Activated naive CD4-positive, alpha-beta T cell treated with anti-CD3 and anti-CD28 coated beads, Interleukin-2, amount 50 U/mL, for 72 hours (primary cell): ENCODE results near the gene PIGU. TPM values are rescaled to one million over a fixed set of nuclear protein-coding genes. Genes with fewer than 3 reads are reported as not detected.
A peak's percentile ranks its signal among the peaks of the same experiment; 100 is the strongest.

ENCODE experiments used
- ATAC-seq, 2 donors: fragments of 150-1000 bp; cut with Tn5 transposase; 2 replicates each; pipeline ENCODE4 v1.10.0; 2021; ENCODE audit warnings: mild to moderate bottlenecking in 2 of 2, moderate library complexity in 2 of 2
- DNase-seq, 2 donors: peaks; one replicate each; pipeline ENCODE4 v3.0.0; 2021 to 2022; ENCODE audit warnings: low spot score in 2 of 2
- H3K27ac Mint-ChIP-seq, 2 donors: one replicate each; pipeline ENCODE4 v1.8.0; 2022; ENCODE audit warnings: mild to moderate bottlenecking in 2 of 2, mixed read lengths in 2 of 2
- H3K36me3 Mint-ChIP-seq, 2 donors: one replicate each; pipeline ENCODE4 v1.8.0; 2022; ENCODE audit warnings: mixed read lengths in 2 of 2
- H3K9me3 Mint-ChIP-seq, 2 donors: one replicate each; pipeline ENCODE4 v1.8.0; 2022; ENCODE audit warnings: mixed read lengths in 2 of 2
- total RNA-seq, 2 donors: library from RNA; stranded (reverse); gene quantifications; one replicate each; pipeline ENCODE4 v1.2.3, GENCODE V29; 2022

The PIGU gene
- total RNA-seq, 2 donors from 2014 or later: 13.2 to 20.6 TPM

DNA sequence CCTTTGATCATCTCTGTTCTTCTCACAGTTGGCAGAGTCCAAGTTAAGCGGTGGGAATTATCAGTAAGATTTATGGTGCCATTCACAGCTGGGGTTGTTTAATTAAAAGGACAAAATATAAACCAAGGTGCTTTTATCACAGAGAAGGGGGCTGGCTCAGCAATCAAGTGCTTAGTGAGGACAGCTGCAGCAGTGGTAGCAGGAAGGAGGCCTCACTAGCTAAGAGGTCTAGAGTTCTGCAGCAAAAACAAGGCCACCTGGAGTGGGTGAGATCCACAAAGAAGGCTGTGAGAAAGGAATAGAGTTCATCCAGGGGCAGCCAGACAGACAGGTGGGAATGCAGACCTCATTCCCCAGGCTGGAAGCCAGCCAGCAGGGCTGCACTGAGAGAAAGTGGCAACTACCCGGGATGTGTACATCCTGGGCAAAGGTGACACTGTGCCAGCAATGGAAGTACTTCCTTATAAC, 37.1 kb downstream of the PIGU start:
- no peak overlapping the region for H3K27ac Mint-ChIP-seq
- no peaks in the 10 kb centered on the region for H3K9me3 Mint-ChIP-seq
- ATAC-seq (no peak), DNase-seq (no peak)
- no peaks in the 10 kb centered on the region for H3K36me3 Mint-ChIP-seq

DNA sequence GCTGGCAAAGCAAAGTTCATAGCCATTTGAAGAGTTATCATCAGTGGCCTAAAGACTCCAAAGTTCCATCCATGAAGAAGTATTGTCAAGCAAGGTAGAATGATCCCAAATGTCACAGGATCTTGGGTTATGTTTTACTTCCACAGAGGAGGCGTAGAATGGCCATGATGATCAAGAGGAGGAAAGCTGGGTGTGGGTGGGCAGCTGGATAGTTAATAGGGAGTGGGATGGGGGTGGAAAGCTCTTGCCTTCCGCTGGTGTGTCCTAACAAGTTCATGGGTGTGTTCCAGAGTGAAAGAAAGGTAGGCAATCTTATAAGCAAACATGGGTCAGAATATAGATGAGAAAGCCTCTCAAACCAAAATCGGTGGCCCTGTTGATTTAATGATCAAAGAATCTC, 38.4 kb downstream of the PIGU start:
- ATAC-seq (no peak), DNase-seq (no peak)
- Mint-ChIP-seq H3K9me3 (no peaks in the 10 kb centered on the region), H3K36me3 (no peaks in the 10 kb centered on the region), H3K27ac (peak overlapping the region; percentile 2 to 7)

GRCh38 chr20:34638039-34638292, 38.9 kb downstream of the PIGU start:
- no peaks in the 10 kb centered on the region for H3K36me3 Mint-ChIP-seq
- H3K9me3 Mint-ChIP-seq: no peaks in the 10 kb centered on the region

GRCh38 chr20:34637245-34638038, 39.5 kb downstream of the PIGU start:
- ATAC-seq: no peak
- Mint-ChIP-seq H3K36me3 (no peaks in the 10 kb centered on the region), H3K27ac (peak overlapping the region in 1 of 2 donors; percentile 2), H3K9me3 (no peaks in the 10 kb centered on the region)
- no peak for DNase-seq

More at GRCh38 chr20:34638039-34638292, 38.9 kb downstream of the PIGU start:
- DNase-seq: no peak
- no peak for ATAC-seq
- peak overlapping the region in 1 of 2 donors; percentile 2 for H3K27ac Mint-ChIP-seq

- no peak for ATAC-seq
- no peak overlapping the region for H3K27ac Mint-ChIP-seq
- no peaks in the 10 kb centered on the region for H3K36me3 Mint-ChIP-seq
- no peaks in the 10 kb centered on the region for H3K9me3 Mint-ChIP-seq
- DNase-seq: no peak
These were observed 40.2 kb downstream of the PIGU start for GRCh38 chr20:34636648-34637047.

GRCh38 chr20:34634392-34634791, 42.5 kb downstream of the PIGU start:
- Mint-ChIP-seq H3K9me3 (no peaks in the 10 kb centered on the region), H3K36me3 (no peaks in the 10 kb centered on the region), H3K27ac (no peak overlapping the region)
- ATAC-seq (no peak), DNase-seq (no peak)

- ATAC-seq (no peak), DNase-seq (no peak)
- Mint-ChIP-seq H3K9me3 (no peaks in the 10 kb centered on the region), H3K36me3 (no peaks in the 10 kb centered on the region), H3K27ac (no peak overlapping the region)
These were observed 43.9 kb downstream of the PIGU start for GRCh38 chr20:34632870-34633452.

DNA sequence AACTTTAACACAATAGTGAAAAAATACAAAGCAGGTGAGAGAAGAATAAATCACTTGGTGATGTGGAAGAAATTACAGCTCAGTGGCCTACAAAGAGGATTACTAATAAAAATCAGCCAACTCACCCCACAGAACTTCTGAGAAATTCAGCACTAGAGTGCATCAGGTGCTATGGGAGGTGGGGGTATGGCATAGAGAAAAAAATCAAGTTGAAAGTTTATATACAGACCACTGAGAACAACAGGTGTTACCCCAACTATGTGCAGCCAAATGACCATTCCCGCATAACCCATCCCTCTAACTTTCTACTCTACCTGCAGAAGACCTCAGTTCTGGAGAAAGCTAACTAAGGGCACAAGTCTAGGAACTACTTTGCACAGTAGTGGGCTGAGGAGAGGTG, 47.0 kb downstream of the PIGU start:
- Mint-ChIP-seq H3K27ac (no peak overlapping the region), H3K36me3 (no peaks in the 10 kb centered on the region), H3K9me3 (no peaks in the 10 kb centered on the region)
- ATAC-seq (no peak), DNase-seq (no peak)

DNA sequence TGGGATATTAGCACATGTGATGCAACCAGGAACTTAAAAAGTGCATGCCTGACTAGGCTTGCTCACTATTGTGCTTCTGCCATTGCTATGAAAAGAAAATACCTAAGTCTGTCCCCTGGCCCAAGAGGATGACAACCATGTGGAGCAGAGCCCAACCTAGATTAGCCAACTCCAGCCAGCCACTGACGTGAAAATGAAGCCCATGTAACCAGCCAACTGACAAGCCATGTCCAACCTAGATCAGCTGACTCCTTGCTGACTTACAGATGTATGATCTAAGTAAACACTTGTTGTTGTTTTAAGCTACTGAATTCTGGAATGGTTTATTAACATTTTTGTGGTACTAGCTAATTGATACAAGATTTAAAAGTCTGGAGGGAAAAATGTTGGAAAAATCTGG, 47.5 kb downstream of the PIGU start:
- DNase-seq (no peak), ATAC-seq (no peak)
- no peak overlapping the region for H3K27ac Mint-ChIP-seq
- H3K9me3 Mint-ChIP-seq: no peaks in the 10 kb centered on the region
- no peaks in the 10 kb centered on the region for H3K36me3 Mint-ChIP-seq

GRCh38 chr20:34628026-34628425, 48.9 kb downstream of the PIGU start:
- Mint-ChIP-seq H3K9me3 (no peaks in the 10 kb centered on the region), H3K27ac (no peak overlapping the region), H3K36me3 (no peaks in the 10 kb centered on the region)
- DNase-seq (no peak), ATAC-seq (no peak)

DNA sequence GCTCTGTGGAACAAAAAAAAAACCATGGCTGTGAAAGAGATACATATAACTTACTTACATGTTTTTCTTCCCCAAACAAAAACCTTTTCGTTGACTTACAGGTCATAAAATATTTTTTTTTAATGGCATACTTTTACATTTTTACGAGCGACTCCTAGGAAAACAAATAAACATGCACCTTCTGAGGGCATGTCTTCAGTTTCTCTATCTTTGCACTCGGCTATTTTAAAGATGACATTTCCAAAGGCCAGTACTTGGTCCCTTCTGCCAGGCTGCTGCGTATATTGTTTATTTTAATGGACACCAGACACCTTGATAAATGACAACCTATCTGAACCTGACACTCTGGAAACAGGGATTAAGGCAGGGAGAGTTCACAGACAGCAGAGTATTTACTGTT, 49.4 kb downstream of the PIGU start:
- Mint-ChIP-seq H3K36me3 (no peaks in the 10 kb centered on the region), H3K9me3 (no peaks in the 10 kb centered on the region), H3K27ac (no peak overlapping the region)
- ATAC-seq (no peak), DNase-seq (no peak)

GRCh38 chr20:34626992-34627391, 49.9 kb downstream of the PIGU start:
- Mint-ChIP-seq H3K9me3 (no peaks in the 10 kb centered on the region), H3K36me3 (no peaks in the 10 kb centered on the region), H3K27ac (no peak overlapping the region)
- DNase-seq: no peak
- ATAC-seq: no peak

DNA sequence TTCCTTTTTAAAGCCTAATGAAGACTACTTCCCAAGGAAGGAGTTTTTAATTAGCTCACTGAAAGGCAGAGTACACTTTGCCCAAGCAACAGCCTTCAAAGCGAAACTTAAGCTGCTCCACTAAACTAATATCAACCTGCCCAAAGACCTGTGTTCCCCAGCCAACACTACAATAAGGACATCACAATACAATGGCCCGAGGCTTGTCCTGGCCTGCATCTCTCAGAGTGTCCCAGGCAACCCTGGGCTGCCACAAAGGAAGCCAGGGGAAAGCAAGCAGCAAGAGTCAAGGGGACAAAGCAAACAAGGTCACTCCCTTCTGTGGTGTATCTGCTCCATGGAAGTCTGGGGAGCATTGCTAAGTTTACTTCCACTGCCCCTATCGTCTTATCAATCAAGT, 52.3 kb downstream of the PIGU start:
- DNase-seq (no peak), ATAC-seq (no peak)
- Mint-ChIP-seq H3K36me3 (peaks cover 6 to 8% of the 10 kb centered on the region in 2 donors), H3K9me3 (no peaks in the 10 kb centered on the region), H3K27ac (peak overlapping the region; percentile 16 to 39)

GRCh38 chr20:34622821-34623451, 54.0 kb downstream of the PIGU start:
- Mint-ChIP-seq H3K36me3 (peaks cover 6 to 8% of the 10 kb centered on the region in 2 donors), H3K9me3 (no peaks in the 10 kb centered on the region), H3K27ac (peak overlapping the region in 1 of 2 donors; percentile 58)
- ATAC-seq (no peak), DNase-seq (no peak)

GRCh38 chr20:34621383-34622367, 55.2 kb downstream of the PIGU start:
- ATAC-seq: peak in 1 of 2 donors; percentile 54

DNA sequence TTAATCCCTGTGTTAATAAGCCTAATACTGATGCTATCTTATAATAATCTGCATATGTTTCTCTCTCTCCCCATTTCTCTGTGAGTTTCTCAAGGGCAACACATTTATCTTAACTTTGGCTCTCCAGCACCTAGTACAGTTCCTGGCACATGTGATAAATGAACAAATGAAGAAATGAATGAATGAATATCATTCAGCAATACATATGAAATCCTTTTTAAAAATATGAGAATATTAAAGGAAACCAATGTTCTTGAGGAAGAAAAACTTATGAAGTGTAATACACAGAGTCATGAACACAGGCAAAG, 55.9 kb downstream of the PIGU start:
- peaks cover 8 to 12% of the 10 kb centered on the region in 2 donors for H3K36me3 Mint-ChIP-seq
- no peak for DNase-seq
- H3K9me3 Mint-ChIP-seq: no peaks in the 10 kb centered on the region
- ATAC-seq: no peak
- H3K27ac Mint-ChIP-seq: peak overlapping the region in 1 of 2 donors; percentile 18

More at GRCh38 chr20:34621383-34622367, 55.2 kb downstream of the PIGU start:
- DNase-seq: no peak
- peak overlapping the region in 1 of 2 donors; percentile 18 for H3K27ac Mint-ChIP-seq
- H3K9me3 Mint-ChIP-seq: no peaks in the 10 kb centered on the region
- peaks cover 8 to 12% of the 10 kb centered on the region in 2 donors for H3K36me3 Mint-ChIP-seq

DNA sequence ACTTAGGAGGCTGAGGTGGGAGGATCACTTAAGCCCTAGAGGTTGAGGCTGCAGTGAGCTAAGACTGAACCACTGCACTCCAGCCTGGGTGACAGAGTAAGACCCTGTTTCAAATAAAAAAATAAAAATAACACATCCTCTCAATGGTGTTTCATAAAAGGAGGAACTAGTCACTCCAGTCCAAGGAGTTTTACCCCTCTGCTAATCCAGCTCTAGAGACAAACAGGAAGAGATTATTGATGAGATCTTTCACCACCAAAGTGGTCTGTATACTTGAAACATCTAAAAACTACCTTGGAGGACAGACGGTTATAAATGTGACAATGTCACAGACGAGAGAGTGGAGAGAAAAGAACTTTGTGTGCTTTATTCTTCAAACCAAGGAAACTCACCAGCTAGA, 58.2 kb downstream of the PIGU start:
- no peaks in the 10 kb centered on the region for H3K9me3 Mint-ChIP-seq
- H3K27ac Mint-ChIP-seq: peak overlapping the region in 1 of 2 donors; percentile 2
- peaks cover 8 to 12% of the 10 kb centered on the region in 2 donors for H3K36me3 Mint-ChIP-seq
- ATAC-seq: no peak
- DNase-seq: no peak
